GM18520 (cell line): ENCODE data around the gene KRTAP20-1.

Experiments
- ATAC-seq: cut with Tn5 transposase; IDR thresholded peaks from one replicate; pipeline ENCODE4 v1.9.1; 2021; ENCODE audit not compliant: unreplicated experiment

KRTAP20-1 gene

GRCh38 chr21:30616125-30616524, at the start of gene KRTAP20-1:
KRTAP20-1 (plus strand) TSS chr21:30616425; CDS start chr21:30616455, 30 bp downstream.
- ATAC-seq, result no peak

GRCh38 chr21:30567617-30568016, 48.6 kb upstream of the KRTAP20-1 start:
- no peak for ATAC-seq

- ATAC-seq, result no peak
Observed at GRCh38 chr21:30577766-30578165, 38.5 kb upstream of the KRTAP20-1 start.

- no peak for ATAC-seq
Observed at GRCh38 chr21:30579346-30579745, 36.9 kb upstream of the KRTAP20-1 start.

GRCh38 chr21:30580132-30580531, 36.1 kb upstream of the KRTAP20-1 start:
- no peak for ATAC-seq

- no peak for ATAC-seq
Observed at GRCh38 chr21:30582870-30583269, 33.4 kb upstream of the KRTAP20-1 start.

GRCh38 chr21:30590297-30590696, 25.9 kb upstream of the KRTAP20-1 start, which contains the start of gene KRTAP22-2:
KRTAP22-2 (minus strand) TSS chr21:30590397.
- ATAC-seq, result no peak

- no peak for ATAC-seq
Observed at GRCh38 chr21:30592140-30592539, 24.1 kb upstream of the KRTAP20-1 start, which contains the start of gene KRTAP6-3. KRTAP6-3 (plus strand) TSS chr21:30592440; CDS start chr21:30592446, 6 bp downstream.

GRCh38 chr21:30598802-30599201, 17.4 kb upstream of the KRTAP20-1 start, which contains the start of gene KRTAP6-2:
KRTAP6-2 (minus strand) TSS chr21:30598902; CDS start chr21:30598874, 28 bp downstream.
- ATAC-seq, result no peak

GRCh38 chr21:30600787-30601186, 15.4 kb upstream of the KRTAP20-1 start, which contains the start of gene KRTAP22-1:
KRTAP22-1 (plus strand) TSS chr21:30601087.
- ATAC-seq, result no peak

GRCh38 chr21:30605968-30606367, 10.3 kb upstream of the KRTAP20-1 start:
- ATAC-seq, result no peak

GRCh38 chr21:30612132-30612531, 4.1 kb upstream of the KRTAP20-1 start:
- no peak for ATAC-seq

GRCh38 chr21:30613836-30614235, 2.4 kb upstream of the KRTAP20-1 start, which contains the start of gene KRTAP6-1:
KRTAP6-1 (minus strand) TSS chr21:30613930; CDS start chr21:30613904, 26 bp downstream.
- no peak for ATAC-seq

- ATAC-seq, result no peak
Observed at GRCh38 chr21:30615199-30615598, 1.0 kb upstream of the KRTAP20-1 start.

- ATAC-seq, result no peak
Observed at GRCh38 chr21:30620080-30620479, 3.9 kb downstream of the KRTAP20-1 start.

GRCh38 chr21:30620522-30620921, 4.3 kb downstream of the KRTAP20-1 start, which contains the start of gene KRTAP20-4:
KRTAP20-4 (plus strand) TSS chr21:30620627.
- ATAC-seq, result no peak

- ATAC-seq, result no peak
Observed at GRCh38 chr21:30623362-30623761, 7.1 kb downstream of the KRTAP20-1 start.

- no peak for ATAC-seq
Observed at GRCh38 chr21:30625449-30626165, 9.4 kb downstream of the KRTAP20-1 start.

- ATAC-seq, result no peak
Observed at GRCh38 chr21:30628109-30628508, 11.9 kb downstream of the KRTAP20-1 start.

GRCh38 chr21:30629200-30629599, 13.0 kb downstream of the KRTAP20-1 start:
- no peak for ATAC-seq

GRCh38 chr21:30634906-30635305, 18.7 kb downstream of the KRTAP20-1 start, which contains the start of gene KRTAP20-2:
KRTAP20-2 (plus strand) TSS chr21:30635206; CDS start chr21:30635264, 58 bp downstream.
- ATAC-seq, result no peak

GRCh38 chr21:30638686-30639085, 22.5 kb downstream of the KRTAP20-1 start:
- ATAC-seq, result no peak
